Measurements from ENCODE around the gene SRRM5.

GRCh38 chr19:43662487-43662886 is 50.6 kb downstream of the SRRM5 start:
- TF ChIP-seq CTCF (IDR thresholded peaks at IDR 0.05), result peak in 1 of 6 experiments; percentile 14
- TF ChIP-seq POLR2A (IDR thresholded peaks at IDR 0.05), result no peak

Data from esophagus squamous epithelium (tissue), 4 donors.